ENCODE data around the gene JARID2.
"Not testable (repeated sequence)": the region's sequence is repeated elsewhere in the genome, so short reads cannot be mapped to it uniquely, and the experiment has no call there.

Gene JARID2

GRCh38 chr6:15535495-15536197 is 289.8 kb downstream of the JARID2 start:
- H3K27ac ChIP-seq = peak overlapping the region in 1 of 21 experiments; percentile 1
- H3K4me3 ChIP-seq = no peak overlapping the region

- peak overlapping the region in 1 of 21 experiments; percentile 35 for H3K27ac ChIP-seq
- H3K4me3 ChIP-seq = no peak overlapping the region
Measured at GRCh38 chr6:15536198-15536955, 290.5 kb downstream of the JARID2 start.

- no peak overlapping the region for H3K27ac ChIP-seq
- no peak overlapping the region for H3K4me3 ChIP-seq
Measured at GRCh38 chr6:15538106-15538505, 292.2 kb downstream of the JARID2 start.

- Histone ChIP-seq H3K4me3 (no peak overlapping the region), H3K27ac (no peak overlapping the region)
Measured at GRCh38 chr6:15538766-15539495, 293.1 kb downstream of the JARID2 start.

DNA sequence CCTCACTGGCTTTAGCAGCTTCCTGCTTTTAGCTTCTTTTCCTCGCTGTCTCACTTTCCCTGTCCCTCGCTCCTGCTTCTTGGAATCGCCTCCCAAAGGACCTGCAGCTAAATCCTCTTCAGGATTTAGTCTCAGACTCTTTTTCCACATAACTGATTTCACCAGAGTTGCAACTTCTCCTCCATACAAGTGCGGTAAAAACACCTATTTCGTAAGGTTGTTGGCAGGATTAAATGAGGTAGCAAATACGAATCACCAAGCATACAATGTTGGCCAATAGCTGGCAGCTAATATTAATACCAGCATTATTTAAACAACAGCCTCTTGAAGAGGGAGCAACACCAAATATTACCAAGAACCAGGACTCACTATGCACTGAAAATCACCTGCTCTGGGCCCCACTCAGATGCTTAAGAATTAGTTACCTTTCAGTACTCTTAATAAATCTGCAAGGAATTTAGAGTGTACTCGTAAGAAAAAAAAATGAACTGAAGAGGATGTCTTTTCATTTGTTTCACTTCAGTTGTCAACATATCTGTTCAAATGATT is 293.9 kb downstream of the JARID2 start:
- Histone ChIP-seq H3K4me3 (no peak overlapping the region), H3K27ac (no peak overlapping the region)

- not testable (repeated sequence) for H3K4me3 ChIP-seq, H3K27ac ChIP-seq
Measured at GRCh38 chr6:15543332-15543917, 297.6 kb downstream of the JARID2 start.

DNA sequence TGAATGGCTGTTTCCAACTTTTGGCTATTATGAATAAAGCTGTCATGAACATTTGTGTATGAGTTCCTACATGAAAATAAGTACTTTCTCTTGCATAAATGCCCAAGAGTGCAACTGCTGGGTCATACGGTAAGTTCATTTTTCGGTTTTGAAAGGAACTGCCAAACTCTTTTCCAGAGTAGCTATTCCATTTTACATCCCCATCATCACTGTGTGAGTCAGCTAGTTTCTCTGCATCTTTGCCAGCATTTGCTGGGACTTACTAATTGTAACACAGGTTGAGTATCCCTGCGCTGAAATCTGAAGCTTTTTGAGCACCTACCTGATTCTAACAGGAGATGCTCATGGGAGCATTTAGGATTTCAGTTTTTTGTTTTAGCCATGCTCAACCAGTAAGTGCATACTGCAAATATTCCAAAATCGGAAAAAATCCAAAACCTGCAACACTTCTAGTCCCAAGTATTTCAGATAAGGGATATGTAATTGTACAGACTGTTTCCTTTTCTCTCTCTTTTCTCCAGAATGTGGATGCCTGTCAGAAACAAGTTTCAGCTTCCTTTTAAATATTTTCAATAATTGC is 298.5 kb downstream of the JARID2 start:
- Histone ChIP-seq H3K27ac (no peak overlapping the region), H3K4me3 (no peak overlapping the region)

DNA sequence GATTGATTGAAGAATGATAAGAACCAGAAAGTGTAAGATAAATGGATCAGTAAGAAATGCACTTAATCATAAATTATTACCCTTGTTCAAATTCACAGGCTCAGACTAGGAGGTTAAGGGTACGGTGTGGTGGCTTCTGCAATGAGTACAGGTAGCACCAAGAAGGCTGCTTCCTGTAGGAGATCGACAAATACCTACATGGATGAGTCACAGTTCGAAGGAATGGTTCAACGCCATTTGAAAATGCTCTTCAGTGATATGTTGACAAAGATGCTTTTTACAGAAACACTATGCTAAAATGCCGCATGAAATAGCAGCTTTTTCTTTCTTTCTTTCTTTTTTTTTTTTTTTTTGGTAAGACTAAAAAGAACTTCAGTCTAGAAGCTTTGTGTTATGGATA is 300.7 kb downstream of the JARID2 start:
- no peak overlapping the region for H3K27ac ChIP-seq
- H3K4me3 ChIP-seq = no peak overlapping the region

- no peak overlapping the region for H3K27ac ChIP-seq
- no peak overlapping the region for H3K4me3 ChIP-seq
Measured at GRCh38 chr6:15547400-15547799, 301.5 kb downstream of the JARID2 start.

- Histone ChIP-seq H3K27ac (no peak overlapping the region), H3K4me3 (no peak overlapping the region)
Measured at GRCh38 chr6:15549371-15549770, 303.5 kb downstream of the JARID2 start.

- Histone ChIP-seq H3K4me3 (no peak overlapping the region), H3K27ac (peak overlapping the region in 1 of 21 experiments; percentile 70)
Measured at GRCh38 chr6:15550546-15551123, 304.8 kb downstream of the JARID2 start.

GRCh38 chr6:15551262-15551661 is 305.4 kb downstream of the JARID2 start:
- H3K4me3 ChIP-seq = no peak overlapping the region
- peak overlapping the region in 3 of 21 experiments; percentile 5 to 70 (median 35) for H3K27ac ChIP-seq

GRCh38 chr6:15551798-15552197 is 305.9 kb downstream of the JARID2 start:
- peak overlapping the region in 3 of 21 experiments; percentile 5 to 70 (median 35) for H3K27ac ChIP-seq

GRCh38 chr6:15553031-15553430 is 307.2 kb downstream of the JARID2 start:
- no peak overlapping the region for H3K4me3 ChIP-seq
- no peak overlapping the region for H3K27ac ChIP-seq

More at GRCh38 chr6:15551798-15552197, 305.9 kb downstream of the JARID2 start:
- no peak overlapping the region for H3K4me3 ChIP-seq

GRCh38 chr6:15553736-15554294 is 307.9 kb downstream of the JARID2 start:
- H3K4me3 ChIP-seq = no peak overlapping the region
- no peak overlapping the region for H3K27ac ChIP-seq

- no peak overlapping the region for H3K4me3 ChIP-seq
- peak overlapping the region in 4 of 21 experiments; percentile 3 to 58 (median 28) for H3K27ac ChIP-seq
Measured at GRCh38 chr6:15554728-15555100, 308.8 kb downstream of the JARID2 start.

DNA sequence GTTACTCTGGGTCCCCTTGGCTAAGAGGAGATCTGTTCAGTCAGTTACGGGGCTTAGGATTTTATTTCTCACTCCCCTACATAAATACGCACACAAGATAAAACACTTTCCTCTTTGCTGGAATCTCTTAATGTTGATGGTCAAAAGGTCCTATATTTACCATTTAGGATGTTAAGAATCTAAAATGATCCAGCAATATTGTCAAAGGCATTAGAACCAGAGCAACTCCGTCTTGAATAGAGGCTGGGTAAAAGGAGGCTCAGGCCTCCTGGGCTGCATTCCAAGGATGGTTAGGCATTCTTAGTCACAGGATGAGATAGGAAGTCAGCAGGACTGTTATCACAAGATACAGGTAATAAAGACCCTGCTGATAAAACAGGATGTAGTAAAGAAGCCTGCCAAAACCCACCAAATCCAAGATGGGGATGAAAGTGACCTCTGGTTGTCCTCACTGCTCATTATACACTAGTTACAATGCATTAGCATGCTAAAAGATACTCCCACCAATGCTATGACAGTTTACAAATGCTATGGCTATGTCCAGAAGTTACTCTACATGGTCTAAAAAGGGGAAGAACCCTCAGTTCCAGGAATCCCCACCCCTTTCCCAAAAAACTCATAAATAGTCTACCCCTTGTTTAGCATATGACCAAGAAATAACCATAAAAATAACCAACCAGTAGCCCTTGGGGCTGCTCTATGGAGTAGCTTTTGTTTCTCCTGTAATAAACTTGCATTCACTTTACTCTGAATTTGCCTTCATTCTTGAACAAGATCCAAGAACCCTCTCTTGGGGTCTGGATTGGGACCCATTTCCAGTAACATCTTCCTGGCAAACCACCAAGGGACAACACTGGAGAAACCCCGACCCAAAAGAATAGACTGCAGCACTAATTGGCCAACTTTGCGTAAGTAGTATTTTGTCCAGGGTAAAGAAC is 309.5 kb downstream of the JARID2 start:
- no peak overlapping the region for H3K4me3 ChIP-seq

GRCh38 chr6:15556711-15557110 is 310.8 kb downstream of the JARID2 start:
- no peak overlapping the region for H3K4me3 ChIP-seq
- peak overlapping the region in 1 of 21 experiments; percentile 20 for H3K27ac ChIP-seq

More for the DNA sequence above, 309.5 kb downstream of the JARID2 start:
- peak overlapping the region in 5 of 21 experiments; percentile 3 to 58 (median 13) for H3K27ac ChIP-seq

All from skin epidermis (tissue), 12 donors.